ENCODE results near the gene PRPSAP1.
"Not testable (repeated sequence)": the region's sequence is repeated elsewhere in the genome, so short reads cannot be mapped to it uniquely, and the experiment has no call there.

The PRPSAP1 gene

GRCh38 chr17:76271669-76272540, 81.8 kb downstream of the PRPSAP1 start:
- no peak for TF ChIP-seq CTCF (IDR thresholded peaks at IDR 0.05)
- H3K36me3 Mint-ChIP-seq (ENCODE audit: low read depth): peaks cover 16% of the 10 kb centered on the region
- no peak for DNase-seq
- H3K27me3 Mint-ChIP-seq (ENCODE audit: low read depth, poor library complexity): no peaks in the 10 kb centered on the region
- no peak overlapping the region for H3K4me3 Mint-ChIP-seq
- H3K27ac Mint-ChIP-seq: no peak overlapping the region
- no peaks in the 10 kb centered on the region for H3K9me3 Mint-ChIP-seq
- peaks cover 57% of the 10 kb centered on the region for H3K4me1 Mint-ChIP-seq

- peaks cover 16% of the 10 kb centered on the region for H3K36me3 Mint-ChIP-seq (ENCODE audit: low read depth)
- peaks cover 49% of the 10 kb centered on the region for H3K4me1 Mint-ChIP-seq
- no peaks in the 10 kb centered on the region for H3K9me3 Mint-ChIP-seq
- TF ChIP-seq CTCF (IDR thresholded peaks at IDR 0.05): no peak
- H3K27me3 Mint-ChIP-seq (ENCODE audit: low read depth, poor library complexity): no peaks in the 10 kb centered on the region
- no peak overlapping the region for H3K4me3 Mint-ChIP-seq
- no peak overlapping the region for H3K27ac Mint-ChIP-seq
- DNase-seq: no peak
Measured at GRCh38 chr17:76270770-76271668, 82.7 kb downstream of the PRPSAP1 start.

GRCh38 chr17:76270127-76270592, 83.6 kb downstream of the PRPSAP1 start:
- H3K27me3 Mint-ChIP-seq (ENCODE audit: low read depth, poor library complexity): no peaks in the 10 kb centered on the region
- peaks cover 16% of the 10 kb centered on the region for H3K36me3 Mint-ChIP-seq (ENCODE audit: low read depth)
- TF ChIP-seq CTCF (IDR thresholded peaks at IDR 0.05): no peak
- H3K27ac Mint-ChIP-seq: no peak overlapping the region
- H3K4me3 Mint-ChIP-seq: no peak overlapping the region
- no peak for DNase-seq
- no peaks in the 10 kb centered on the region for H3K9me3 Mint-ChIP-seq
- peaks cover 48% of the 10 kb centered on the region for H3K4me1 Mint-ChIP-seq

GRCh38 chr17:76268991-76269981, 84.4 kb downstream of the PRPSAP1 start:
- Mint-ChIP-seq H3K27me3 (ENCODE audit: low read depth, poor library complexity) (peaks cover 2% of the 10 kb centered on the region), H3K4me1 (peaks cover 52% of the 10 kb centered on the region), H3K9me3 (no peaks in the 10 kb centered on the region), H3K4me3 (no peak overlapping the region), H3K27ac (peak overlapping the region; percentile 36), H3K36me3 (ENCODE audit: low read depth) (peaks cover 16% of the 10 kb centered on the region)
- DNase-seq: no peak
- no peak for TF ChIP-seq CTCF (IDR thresholded peaks at IDR 0.05)

- TF ChIP-seq CTCF (IDR thresholded peaks at IDR 0.05): no peak
- Mint-ChIP-seq H3K4me1 (peaks cover 54% of the 10 kb centered on the region), H3K36me3 (ENCODE audit: low read depth) (peaks cover 16% of the 10 kb centered on the region), H3K27me3 (ENCODE audit: low read depth, poor library complexity) (peaks cover 4% of the 10 kb centered on the region), H3K27ac (peak overlapping the region; percentile 62), H3K4me3 (peak overlapping the region; percentile 71), H3K9me3 (no peaks in the 10 kb centered on the region)
- DNase-seq: no peak
Measured at GRCh38 chr17:76268015-76268749, 85.5 kb downstream of the PRPSAP1 start.

- Mint-ChIP-seq H3K27ac (peak overlapping the region; percentile 62), H3K4me3 (peak overlapping the region; percentile 71), H3K4me1 (peaks cover 54% of the 10 kb centered on the region), H3K36me3 (ENCODE audit: low read depth) (peaks cover 16% of the 10 kb centered on the region)
- H3K9me3 Mint-ChIP-seq; H3K27me3 Mint-ChIP-seq (ENCODE audit: low read depth, poor library complexity); DNase-seq: not testable (repeated sequence)
Measured at GRCh38 chr17:76267581-76268001, 86.1 kb downstream of the PRPSAP1 start.
